Central memory CD8-positive, alpha-beta T cell (primary cell): ENCODE data around the gene MED23.

Source experiments
- ATAC-seq: fragments of 150-1000 bp; cut with Tn5 transposase; replicated peaks from 2 replicates; pipeline ENCODE4 v1.10.0; 2022; ENCODE audit warnings: mild to moderate bottlenecking, moderate FRiP score, moderate number of reproducible peaks; ENCODE audit not compliant: poor library complexity, severe bottlenecking; ENCODE audit errors: extremely low read depth
- DNase-seq, 2 donors: peaks; one replicate each; pipeline ENCODE4 v3.0.0; 2021; ENCODE audit warnings: low spot score in 2 of 2
- H3K27ac Mint-ChIP-seq: one replicate; pipeline ENCODE4 v1.8.0; 2022; ENCODE audit warnings: low read depth, mild to moderate bottlenecking, moderate library complexity, mixed read lengths
- H3K27me3 Mint-ChIP-seq: one replicate; pipeline ENCODE4 v1.8.0; 2022; ENCODE audit warnings: mixed read lengths
- H3K36me3 Mint-ChIP-seq: one replicate; pipeline ENCODE4 v1.8.0; 2022; ENCODE audit warnings: mild to moderate bottlenecking, moderate library complexity, mixed read lengths; ENCODE audit not compliant: insufficient read depth
- H3K4me1 Mint-ChIP-seq: one replicate; pipeline ENCODE4 v1.8.0; 2022; ENCODE audit warnings: mixed read lengths
- H3K4me3 Mint-ChIP-seq: one replicate; pipeline ENCODE4 v1.8.0; 2022; ENCODE audit warnings: mild to moderate bottlenecking, moderate library complexity, mixed read lengths
- H3K9me3 Mint-ChIP-seq: one replicate; pipeline ENCODE4 v1.8.0; 2022; ENCODE audit warnings: mixed read lengths

Gene MED23

DNA sequence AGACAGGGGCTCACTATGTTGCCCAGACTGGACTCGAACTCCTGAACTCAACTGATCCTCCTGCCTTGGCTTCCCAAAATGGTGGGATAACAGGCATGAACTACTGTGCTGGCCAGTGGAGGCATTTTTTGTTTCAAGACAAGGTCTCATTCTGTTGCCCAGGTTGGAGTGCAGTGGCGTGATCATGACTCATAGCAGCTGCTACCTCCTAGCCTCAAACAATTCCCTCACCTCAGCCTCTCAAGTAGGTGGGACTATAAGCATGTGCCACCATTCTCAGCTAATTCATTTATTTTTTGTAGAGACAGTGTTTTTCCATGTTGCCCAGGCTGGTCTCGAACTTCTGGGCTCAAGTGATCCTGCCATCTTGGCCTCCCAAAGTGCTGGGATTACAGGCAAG lies 26.3 kb upstream of the MED23 start:
- no peak overlapping the region for H3K27ac Mint-ChIP-seq
- peaks cover 2% of the 10 kb centered on the region for H3K36me3 Mint-ChIP-seq
- H3K4me3 Mint-ChIP-seq: no peak overlapping the region
- no peaks in the 10 kb centered on the region for H3K9me3 Mint-ChIP-seq
- no peaks in the 10 kb centered on the region for H3K4me1 Mint-ChIP-seq
- H3K27me3 Mint-ChIP-seq: no peaks in the 10 kb centered on the region
- no peak for ATAC-seq
- DNase-seq: no peak

DNA sequence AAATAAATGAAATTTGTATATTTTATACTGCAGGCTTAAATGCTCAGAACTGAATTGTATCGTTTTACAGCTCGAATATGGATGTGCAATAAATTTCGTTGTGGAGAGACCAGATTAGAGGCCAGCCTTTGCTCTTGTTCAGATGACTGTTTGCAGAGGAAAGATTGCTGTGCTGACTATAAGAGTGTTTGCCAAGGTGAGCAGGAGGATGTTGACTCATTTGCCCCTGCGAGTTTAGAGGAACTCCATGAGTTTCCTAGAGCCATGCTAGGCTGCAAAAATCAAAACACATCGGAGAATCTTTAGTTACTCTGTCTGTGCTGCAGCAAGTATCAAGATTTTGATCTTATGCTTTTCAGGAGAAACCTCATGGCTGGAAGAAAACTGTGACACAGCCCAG lies 24.4 kb upstream of the MED23 start:
- no peaks in the 10 kb centered on the region for H3K4me1 Mint-ChIP-seq
- no peaks in the 10 kb centered on the region for H3K9me3 Mint-ChIP-seq
- H3K27me3 Mint-ChIP-seq: no peaks in the 10 kb centered on the region
- H3K36me3 Mint-ChIP-seq: peaks cover 2% of the 10 kb centered on the region
- H3K4me3 Mint-ChIP-seq: no peak overlapping the region
- no peak for DNase-seq
- no peak for ATAC-seq
- no peak overlapping the region for H3K27ac Mint-ChIP-seq

DNA sequence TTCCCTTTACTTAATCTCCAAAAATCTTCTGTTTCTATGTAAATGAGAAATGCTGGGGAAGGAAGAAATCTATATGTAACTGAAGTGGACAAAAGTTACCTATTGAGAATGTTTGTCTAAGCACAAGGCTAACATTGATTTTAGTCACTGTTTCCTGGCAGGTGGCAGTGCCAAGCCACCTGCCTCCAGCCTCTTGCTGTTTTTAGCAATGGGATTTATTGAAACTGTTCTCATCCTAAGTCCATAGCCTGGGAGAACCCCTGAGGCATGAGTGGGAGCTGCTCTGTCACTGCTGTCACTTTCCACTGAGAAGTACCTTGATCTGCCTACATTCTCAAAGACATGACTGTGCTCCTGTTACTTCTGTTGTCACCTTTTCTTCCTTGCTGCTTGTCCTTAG lies 23.7 kb upstream of the MED23 start:
- Mint-ChIP-seq H3K27ac (no peak overlapping the region), H3K4me1 (no peaks in the 10 kb centered on the region), H3K36me3 (peaks cover 2% of the 10 kb centered on the region), H3K9me3 (no peaks in the 10 kb centered on the region), H3K27me3 (no peaks in the 10 kb centered on the region), H3K4me3 (no peak overlapping the region)
- DNase-seq (no peak), ATAC-seq (no peak)

DNA sequence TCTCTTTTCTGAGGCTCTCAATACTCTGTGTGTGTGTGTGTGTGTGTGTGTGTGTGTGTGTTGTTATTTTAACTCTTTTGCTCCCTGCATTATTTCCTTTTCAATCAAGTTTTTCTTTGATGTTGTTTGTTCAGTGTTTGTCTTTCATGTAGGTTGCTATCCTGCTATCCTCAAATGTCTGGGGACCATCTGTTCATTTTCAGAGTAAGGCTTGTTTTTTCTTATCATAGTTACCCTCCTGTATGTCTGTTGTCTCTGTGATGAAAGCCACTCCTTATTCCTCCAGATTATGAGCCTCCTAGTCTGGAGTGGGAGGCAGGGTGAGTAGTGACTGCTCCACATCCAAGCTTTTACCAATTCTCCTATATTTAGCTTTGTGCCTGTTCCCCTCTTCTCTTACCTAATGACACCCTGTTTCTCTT lies 18.2 kb upstream of the MED23 start:
- ATAC-seq (no peak), DNase-seq (no peak)
- Mint-ChIP-seq H3K4me3 (no peak overlapping the region), H3K36me3 (peaks cover 2% of the 10 kb centered on the region), H3K27ac (no peak overlapping the region), H3K9me3 (no peaks in the 10 kb centered on the region), H3K4me1 (no peaks in the 10 kb centered on the region), H3K27me3 (no peaks in the 10 kb centered on the region)

DNA sequence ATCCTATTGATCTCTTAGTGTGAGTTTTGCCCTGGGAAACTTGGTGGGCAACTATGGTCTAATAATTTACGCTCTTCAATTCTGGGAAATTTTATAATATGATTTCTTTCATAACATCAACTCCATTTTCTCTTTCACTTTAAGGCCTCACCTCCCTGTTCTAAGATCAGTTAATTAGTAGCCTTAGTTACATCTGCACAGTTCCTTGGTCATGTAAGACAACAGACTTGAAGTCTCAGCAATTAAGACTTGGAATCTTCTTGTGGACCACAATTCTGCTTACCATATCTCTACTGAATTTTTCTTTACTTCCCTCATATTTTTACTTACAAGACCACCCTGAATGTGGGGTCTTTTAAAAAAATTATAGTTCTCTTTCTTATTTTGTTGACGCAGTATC lies 17.8 kb upstream of the MED23 start:
- Mint-ChIP-seq H3K36me3 (no peaks in the 10 kb centered on the region), H3K27me3 (no peaks in the 10 kb centered on the region), H3K4me3 (no peak overlapping the region), H3K27ac (no peak overlapping the region), H3K4me1 (no peaks in the 10 kb centered on the region), H3K9me3 (no peaks in the 10 kb centered on the region)
- DNase-seq (no peak), ATAC-seq (no peak)

DNA sequence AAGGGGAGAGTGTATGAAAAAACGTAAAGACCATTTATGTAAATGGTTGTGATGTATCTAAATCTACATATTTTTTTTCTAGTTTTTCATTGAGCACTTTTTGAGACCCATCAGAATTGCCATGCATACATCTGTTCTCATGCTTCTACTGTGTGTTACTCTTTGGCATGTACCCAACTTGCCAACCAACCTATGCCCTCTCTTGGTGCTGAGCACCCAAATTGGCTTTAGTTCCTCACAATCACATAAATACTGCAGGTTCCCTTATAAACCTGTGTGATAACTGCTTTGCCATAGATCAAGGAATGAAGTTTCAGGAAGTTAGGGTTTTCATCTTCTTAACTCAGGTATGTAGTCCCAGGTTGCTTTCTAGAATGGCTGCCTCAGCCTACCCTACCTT lies 16.9 kb upstream of the MED23 start:
- Mint-ChIP-seq H3K36me3 (no peaks in the 10 kb centered on the region), H3K9me3 (no peaks in the 10 kb centered on the region), H3K27me3 (no peaks in the 10 kb centered on the region), H3K4me3 (no peak overlapping the region), H3K4me1 (no peaks in the 10 kb centered on the region), H3K27ac (no peak overlapping the region)
- no peak for ATAC-seq
- DNase-seq: no peak

DNA sequence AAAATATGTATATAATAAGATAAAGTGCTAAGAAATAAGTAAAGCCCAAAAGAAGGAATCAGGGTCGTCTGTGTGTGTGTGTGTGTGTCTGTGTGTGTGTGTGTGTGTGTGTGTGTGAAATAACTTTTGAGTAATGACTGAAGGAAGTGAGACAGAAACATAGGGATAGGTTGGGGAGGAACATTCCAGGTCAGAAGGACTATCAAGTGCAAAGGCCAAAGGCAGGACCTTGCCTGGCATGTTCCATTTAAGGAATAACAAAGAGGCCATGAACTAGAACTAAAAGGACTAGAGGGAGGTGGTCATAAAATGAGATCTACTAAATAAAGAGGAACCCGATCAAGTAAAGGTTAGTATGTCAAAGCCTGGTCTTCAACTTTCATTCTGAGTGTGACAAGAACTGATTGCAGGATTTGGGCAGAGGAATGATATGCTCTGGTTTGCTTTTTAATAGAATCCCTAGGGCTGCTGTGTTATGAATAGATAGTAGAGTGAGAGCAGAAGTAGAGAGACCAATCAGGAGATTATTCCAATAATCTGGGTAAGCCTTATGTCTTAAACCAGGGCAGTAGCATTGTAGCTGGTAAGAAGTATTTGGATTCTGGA lies 15.9 kb upstream of the MED23 start:
- H3K9me3 Mint-ChIP-seq: no peaks in the 10 kb centered on the region
- DNase-seq (no peak), ATAC-seq (no peak)
- H3K4me3 Mint-ChIP-seq: no peak overlapping the region
- H3K36me3 Mint-ChIP-seq: no peaks in the 10 kb centered on the region
- H3K27me3 Mint-ChIP-seq: no peaks in the 10 kb centered on the region
- no peaks in the 10 kb centered on the region for H3K4me1 Mint-ChIP-seq
- H3K27ac Mint-ChIP-seq: no peak overlapping the region

DNA sequence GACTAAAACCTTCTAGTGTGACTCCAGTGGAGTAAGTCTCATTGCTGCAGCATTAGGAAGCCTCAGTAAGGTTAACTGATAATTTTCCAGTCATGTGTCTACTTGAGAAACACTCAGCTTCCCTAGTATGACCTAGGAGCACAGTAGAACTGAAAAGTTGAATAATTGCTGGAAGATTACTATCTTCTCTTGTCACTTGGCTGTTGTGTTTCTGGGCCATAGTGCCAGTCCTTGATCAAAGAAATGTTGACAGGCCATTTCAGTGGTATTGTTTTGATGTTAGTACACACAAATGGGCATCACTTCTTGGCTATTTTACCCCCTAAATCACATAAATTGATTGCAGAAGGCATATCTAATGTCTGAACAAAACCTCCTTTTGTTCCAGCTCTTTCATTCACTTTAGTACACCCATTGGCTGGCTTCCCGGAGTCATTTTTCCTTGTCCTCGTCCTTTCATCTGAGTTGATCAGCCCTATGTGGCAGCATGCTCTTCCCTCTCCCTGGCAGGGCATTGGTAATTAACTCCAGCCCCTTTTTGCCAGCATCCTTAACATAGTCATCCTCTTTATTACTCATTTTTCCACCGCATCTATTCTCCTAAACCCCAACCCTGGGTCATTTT lies 15.1 kb upstream of the MED23 start:
- H3K9me3 Mint-ChIP-seq: no peaks in the 10 kb centered on the region
- H3K4me3 Mint-ChIP-seq: no peak overlapping the region
- no peak overlapping the region for H3K27ac Mint-ChIP-seq
- ATAC-seq (no peak), DNase-seq (no peak)
- H3K27me3 Mint-ChIP-seq: no peaks in the 10 kb centered on the region
- H3K36me3 Mint-ChIP-seq: no peaks in the 10 kb centered on the region
- no peaks in the 10 kb centered on the region for H3K4me1 Mint-ChIP-seq

DNA sequence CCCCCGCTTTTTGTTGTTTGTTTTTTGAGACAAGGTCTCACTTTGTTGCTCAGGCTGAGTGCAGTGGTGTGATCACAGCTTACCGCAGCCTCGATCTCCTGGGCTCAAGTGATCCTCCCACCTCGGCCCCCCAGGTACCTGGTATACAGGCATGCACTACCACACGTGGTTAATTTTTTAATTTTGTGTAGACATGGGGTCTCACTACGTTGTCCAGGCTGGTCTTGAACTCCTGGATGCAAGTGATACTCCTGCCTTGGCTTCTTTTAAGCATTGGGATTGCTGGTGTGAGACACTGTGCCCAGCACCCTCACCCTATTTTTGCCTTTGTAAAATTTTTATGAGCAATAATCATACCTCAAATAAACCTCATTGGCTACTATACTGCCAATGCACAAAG lies 14.5 kb upstream of the MED23 start:
- no peaks in the 10 kb centered on the region for H3K4me1 Mint-ChIP-seq
- no peaks in the 10 kb centered on the region for H3K27me3 Mint-ChIP-seq
- H3K36me3 Mint-ChIP-seq: no peaks in the 10 kb centered on the region
- H3K4me3 Mint-ChIP-seq: no peak overlapping the region
- no peak for ATAC-seq
- no peaks in the 10 kb centered on the region for H3K9me3 Mint-ChIP-seq
- no peak overlapping the region for H3K27ac Mint-ChIP-seq
- no peak for DNase-seq

DNA sequence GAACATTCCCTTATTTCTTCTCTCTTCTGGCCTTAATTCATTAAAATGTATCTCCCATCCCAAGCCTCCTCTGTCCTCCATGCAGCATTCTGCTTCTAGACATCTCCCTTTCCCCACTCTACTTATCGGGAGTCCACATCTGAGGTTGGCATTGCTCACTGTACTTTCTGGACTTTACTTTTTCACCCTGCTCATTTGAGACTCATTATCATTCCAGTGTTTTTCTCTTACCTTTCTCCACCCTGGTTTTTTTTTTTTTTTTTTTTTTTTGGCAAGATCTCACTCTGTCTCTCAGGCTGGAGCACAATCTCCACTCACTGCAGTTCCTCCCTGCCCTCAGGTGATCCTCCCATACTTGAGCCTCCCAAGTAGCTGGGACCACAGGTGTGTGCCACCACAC lies 13.5 kb upstream of the MED23 start:
- ATAC-seq (no peak), DNase-seq (no peak)
- Mint-ChIP-seq H3K4me1 (no peaks in the 10 kb centered on the region), H3K27me3 (no peaks in the 10 kb centered on the region), H3K36me3 (no peaks in the 10 kb centered on the region), H3K4me3 (no peak overlapping the region), H3K27ac (no peak overlapping the region), H3K9me3 (no peaks in the 10 kb centered on the region)

DNA sequence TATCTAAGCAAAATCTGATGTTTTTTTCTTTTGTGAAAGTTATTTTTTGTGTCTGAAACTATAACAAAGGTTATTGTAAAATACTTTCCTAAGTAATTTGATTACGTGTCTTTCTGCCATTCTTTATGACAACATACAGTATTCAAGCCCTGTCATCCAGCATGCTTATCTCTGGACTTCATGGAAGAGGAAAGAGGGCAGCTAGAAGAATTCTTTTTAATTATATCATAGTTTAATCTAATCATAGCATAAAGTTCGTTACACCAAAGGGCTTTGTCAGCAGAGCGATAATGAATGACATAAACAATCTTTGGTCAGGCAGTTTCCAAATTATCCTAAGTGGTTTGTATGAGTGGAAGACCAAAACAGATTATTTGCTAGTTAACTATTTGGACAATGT lies 12.5 kb upstream of the MED23 start:
- DNase-seq: no peak
- Mint-ChIP-seq H3K4me3 (no peak overlapping the region), H3K36me3 (no peaks in the 10 kb centered on the region), H3K27me3 (no peaks in the 10 kb centered on the region), H3K27ac (no peak overlapping the region), H3K9me3 (no peaks in the 10 kb centered on the region), H3K4me1 (no peaks in the 10 kb centered on the region)
- ATAC-seq: no peak

DNA sequence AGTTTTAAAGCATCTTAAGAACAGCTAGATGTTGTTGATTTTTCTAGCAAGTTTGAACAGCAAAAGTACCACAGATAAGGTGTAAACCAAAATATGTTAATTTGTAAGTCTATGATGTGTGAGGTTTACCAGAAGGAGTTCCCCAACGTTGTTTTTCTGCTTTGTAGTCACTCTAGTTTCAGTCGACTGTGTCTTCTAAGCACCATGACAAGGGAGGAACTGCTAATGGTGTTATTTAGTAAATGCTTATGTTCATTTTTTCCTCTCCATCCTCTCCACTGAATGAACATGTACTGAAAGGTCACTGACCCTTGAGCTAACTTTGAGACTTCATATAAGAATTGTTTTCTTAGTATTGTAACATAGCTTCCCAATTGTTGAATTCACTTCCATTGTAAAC lies 12.1 kb upstream of the MED23 start:
- DNase-seq (no peak), ATAC-seq (peak; percentile 65)
- no peaks in the 10 kb centered on the region for H3K4me1 Mint-ChIP-seq
- no peak overlapping the region for H3K4me3 Mint-ChIP-seq
- no peak overlapping the region for H3K27ac Mint-ChIP-seq
- H3K9me3 Mint-ChIP-seq: no peaks in the 10 kb centered on the region
- H3K27me3 Mint-ChIP-seq: no peaks in the 10 kb centered on the region
- no peaks in the 10 kb centered on the region for H3K36me3 Mint-ChIP-seq

DNA sequence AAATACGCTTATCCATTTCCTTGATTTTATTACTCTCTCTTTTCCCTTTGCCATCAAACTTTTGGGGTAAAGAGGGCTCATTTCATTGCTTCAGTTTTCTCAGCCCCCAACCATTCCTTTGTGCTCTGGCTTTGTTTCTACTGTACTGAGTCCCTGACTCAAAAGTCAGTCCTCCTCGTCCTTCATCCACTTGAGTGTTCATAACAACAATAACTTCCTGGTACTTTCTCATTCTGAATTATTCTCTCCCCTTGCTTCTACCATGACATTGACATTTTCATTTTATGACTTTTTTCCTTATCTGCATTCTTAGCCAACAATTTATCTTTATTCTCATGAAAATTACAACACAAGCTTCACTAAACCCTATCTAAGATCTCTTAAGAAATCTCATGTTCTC lies 10.0 kb upstream of the MED23 start:
- no peaks in the 10 kb centered on the region for H3K9me3 Mint-ChIP-seq
- DNase-seq (no peak), ATAC-seq (no peak)
- H3K36me3 Mint-ChIP-seq: no peaks in the 10 kb centered on the region
- no peaks in the 10 kb centered on the region for H3K27me3 Mint-ChIP-seq
- H3K4me3 Mint-ChIP-seq: no peak overlapping the region
- H3K4me1 Mint-ChIP-seq: no peaks in the 10 kb centered on the region
- H3K27ac Mint-ChIP-seq: no peak overlapping the region
